ENCODE results near the gene CRACDL.
"Not testable (repeated sequence)": the region's sequence is repeated elsewhere in the genome, so short reads cannot be mapped to it uniquely, and the experiment has no call there.

Gene CRACDL

DNA sequence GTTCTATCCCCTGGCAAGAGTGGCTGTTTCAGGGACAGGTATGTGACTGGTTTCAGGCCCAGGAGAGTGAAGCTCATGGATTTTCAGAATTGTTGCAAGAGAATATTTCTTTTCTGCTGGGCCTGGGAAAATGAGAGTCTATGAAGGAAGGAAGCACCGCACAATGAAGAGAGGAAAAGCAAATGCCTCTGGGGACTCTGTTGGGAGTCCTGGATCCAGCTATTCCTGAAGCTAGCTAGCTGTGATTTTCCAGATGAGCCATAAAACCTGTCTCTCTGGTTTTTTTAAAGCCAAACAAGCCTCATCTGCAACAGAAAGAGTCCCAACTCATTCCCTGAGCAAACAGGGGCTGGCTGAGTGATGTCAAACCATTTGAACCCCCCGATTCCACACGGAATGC lies 53.7 kb downstream of the CRACDL start:
- no peak for DNase-seq

DNA sequence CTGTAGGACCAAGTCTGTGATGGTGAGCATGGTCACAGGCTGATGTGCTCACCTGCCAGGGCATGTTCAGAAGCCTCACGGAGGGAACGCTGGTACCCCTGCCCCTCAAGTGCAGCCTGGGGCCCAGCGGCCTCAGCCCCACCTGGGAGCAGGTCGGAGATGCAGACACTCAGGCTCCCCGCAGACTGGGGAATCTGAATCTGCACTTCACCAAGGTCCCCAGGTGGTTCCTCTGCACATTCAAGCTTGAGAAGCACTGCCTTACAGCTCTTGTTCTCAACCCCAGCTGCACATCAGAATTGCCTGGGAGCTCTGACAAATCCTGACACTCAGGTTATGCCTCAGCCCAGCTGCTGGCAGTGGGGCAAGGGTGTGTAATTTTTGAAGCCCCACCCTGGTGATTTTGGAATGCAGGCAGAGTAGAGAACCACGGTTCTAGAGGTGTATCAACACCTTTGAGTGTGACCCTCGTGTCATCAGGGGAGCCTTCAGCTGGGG lies 54.8 kb downstream of the CRACDL start:
- no peak for DNase-seq

DNA sequence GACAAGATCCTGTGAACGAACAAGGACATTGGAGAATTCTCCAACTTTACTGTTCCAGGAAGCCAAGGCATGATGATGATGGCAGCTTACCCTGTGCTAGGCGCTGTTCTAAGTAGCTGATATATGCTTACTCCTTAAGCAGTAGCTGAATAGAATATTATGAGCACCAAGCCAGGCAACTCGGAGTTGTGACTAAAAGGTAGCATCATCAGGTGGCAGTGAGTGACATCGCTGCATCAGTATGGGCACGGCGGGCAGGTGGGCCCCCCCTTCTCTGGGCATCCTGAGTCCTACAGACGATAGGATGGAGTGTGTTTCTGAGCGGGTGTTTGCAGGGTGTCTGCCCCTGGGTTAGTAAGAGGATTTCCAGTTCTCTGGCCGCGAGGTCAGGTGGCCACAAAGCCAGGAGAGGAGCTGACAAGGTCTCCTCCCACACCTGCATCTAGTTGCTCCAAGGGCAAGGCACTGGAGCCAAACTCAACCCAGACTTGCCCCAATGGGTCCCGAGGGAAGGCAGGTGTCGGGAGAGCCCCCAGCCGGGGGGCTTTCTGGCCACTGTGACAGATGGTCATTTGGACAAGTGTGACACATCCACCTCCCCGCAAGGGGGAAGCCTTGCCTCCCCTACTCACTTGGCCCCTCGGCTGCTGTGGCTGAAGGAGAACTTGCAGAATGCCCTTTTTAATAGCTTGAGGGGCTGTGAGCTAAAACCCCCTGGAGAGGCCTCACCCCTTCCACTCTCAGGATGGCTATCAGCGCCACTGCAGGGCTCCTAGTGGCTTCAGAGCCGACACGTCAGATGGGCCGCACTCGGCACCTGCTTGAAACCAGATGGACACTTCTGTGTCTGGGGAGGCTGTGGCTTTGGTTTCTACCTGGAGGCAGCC lies 55.5 kb downstream of the CRACDL start:
- DNase-seq = no peak

DNA sequence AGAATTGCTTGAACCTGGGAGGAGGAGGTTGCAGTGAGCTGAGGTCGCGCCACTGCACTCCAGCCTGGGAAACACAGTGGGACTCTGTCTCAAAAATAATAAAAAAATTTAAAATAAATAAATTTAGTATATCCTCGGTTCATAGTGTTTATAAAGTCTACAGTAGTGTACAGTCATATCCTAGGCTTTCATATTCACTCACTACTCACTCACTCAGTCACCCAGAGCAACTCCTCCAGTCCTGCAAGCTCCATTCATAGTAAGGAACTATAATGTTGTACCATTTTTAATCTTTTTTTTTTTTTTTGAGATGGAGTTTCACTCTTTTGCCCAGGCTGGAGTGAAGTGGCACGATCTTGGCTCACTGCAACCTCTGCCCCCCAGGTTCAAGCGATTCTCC lies 58.4 kb downstream of the CRACDL start:
- DNase-seq = not testable (repeated sequence)

DNA sequence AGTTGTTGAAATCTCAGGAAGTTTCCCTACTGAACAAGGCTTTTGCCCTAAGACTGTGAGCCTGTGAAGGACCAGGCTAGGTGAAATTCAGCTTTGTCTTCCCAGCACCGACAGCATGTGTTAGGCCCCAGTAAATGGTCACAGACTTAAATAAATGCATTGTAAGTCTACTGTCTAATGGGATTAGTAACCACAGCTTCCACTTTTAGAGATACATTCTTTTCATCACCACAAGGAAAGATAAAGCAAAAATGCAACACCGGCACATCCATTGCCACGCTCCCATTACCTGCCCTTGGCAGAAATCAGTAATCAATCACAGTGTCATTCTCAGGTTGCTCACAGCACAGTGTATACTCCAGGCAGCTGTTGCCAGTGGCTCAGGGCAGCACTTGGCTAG lies 59.3 kb downstream of the CRACDL start:
- DNase-seq = no peak

DNA sequence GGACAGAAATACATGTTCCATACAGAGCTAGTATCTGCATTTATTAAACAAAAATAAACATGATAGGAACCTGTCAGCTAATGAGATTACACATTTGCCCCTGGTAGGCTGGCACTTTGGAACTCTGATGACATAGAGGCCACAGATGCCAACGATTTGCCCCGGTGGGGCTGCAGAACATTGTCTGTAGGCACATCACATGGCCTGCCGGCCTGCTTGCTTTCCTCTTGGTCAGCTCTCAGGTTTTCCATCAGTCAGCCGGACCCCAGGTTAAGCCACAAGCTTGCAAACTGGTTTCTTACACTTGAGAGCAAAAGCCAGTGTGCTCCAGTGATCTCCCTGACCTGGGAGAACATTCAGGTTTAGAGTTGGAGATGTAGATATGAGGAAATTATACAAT lies 60.3 kb downstream of the CRACDL start:
- no peak for DNase-seq

DNA sequence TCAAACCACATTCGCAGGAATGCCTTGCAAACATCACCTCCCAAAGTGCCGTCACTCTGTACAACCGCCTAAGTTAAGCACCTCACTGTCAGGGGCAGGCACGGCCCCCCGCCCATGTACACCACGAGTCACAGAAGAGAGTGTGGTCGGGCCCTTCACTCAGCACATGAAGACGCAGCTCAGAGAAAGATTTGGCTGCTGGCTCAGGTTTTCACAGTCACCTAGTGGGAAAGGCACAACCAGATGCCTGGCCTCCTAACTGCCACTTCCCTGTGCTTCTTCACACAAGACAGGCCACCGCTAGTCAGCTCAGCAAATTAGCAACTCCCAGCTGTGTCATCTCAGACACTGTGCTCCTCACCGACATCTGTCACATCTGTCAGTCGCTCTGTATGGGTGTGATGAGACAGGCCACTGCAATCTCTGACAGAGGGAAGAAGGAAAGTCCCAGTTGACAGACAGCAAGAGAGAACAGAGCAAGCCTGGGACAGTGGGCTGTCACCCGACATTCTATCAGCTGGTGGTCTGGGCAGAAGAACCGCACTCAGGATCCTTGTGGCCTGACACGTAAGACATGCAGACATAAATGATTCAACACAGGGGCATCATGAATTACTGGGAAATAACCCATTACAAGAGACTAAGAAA lies 60.8 kb downstream of the CRACDL start:
- peak; percentile 38 for DNase-seq

DNA sequence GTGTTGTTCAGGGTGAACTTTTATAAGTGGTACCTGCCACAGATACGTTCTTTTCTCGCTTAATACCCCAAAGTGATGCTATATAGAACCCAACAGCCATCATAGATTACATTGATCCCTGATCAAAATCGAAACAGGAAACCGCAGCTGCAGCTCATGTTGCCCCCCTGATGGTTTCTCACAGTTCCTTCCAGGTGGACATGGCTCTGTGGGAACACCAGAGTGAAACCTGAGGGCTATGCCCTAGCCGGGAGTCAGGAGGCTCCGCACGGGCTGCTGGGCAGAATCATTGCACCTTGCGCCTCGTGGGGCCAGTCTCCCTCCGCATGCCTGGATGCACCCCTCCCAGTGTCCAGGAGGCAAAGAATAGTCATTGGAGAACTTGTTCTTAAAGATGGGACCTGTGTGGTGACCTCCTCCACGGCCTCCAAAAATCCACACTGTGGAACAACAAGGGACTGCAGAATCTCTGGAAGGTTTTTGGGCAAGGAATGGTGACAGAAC lies 61.8 kb downstream of the CRACDL start:
- no peak for DNase-seq

DNA sequence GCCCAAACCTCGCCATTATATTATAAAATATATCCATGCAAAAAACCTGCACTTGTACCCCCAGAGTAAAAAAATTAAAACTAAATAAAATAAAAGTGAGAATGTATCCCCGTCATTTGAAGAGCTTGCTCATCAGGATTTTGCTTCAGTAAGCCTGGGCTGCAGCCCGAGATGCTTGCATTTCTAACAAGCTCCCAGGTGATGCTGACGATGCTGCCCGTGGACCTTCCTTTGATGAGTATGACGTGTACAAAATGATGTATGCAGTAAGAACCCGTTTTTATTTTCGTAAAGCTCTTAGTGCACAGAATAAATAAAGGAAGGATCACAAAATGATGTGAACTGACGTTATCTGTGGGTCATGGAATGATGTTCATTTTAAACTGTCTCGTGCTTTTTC lies 63.5 kb downstream of the CRACDL start:
- no peak for DNase-seq

DNA sequence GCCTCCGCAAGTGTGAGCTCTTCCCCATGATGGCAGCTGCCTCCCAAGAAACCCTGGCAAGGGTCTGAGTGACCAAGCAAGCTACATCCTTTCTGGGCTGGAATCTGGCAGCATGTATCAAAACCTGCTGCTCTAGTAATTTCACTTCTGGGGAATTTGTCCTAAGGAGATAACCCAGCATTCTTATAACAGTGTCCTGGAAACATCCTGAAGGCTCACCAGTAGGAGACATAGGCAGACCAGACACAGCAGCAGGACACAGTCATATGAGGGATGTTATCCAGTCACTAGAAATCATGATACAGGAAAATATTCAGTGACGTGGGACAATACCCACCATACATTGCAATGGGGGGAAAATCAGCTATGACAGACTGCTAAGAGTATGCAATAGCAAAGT lies 64.5 kb downstream of the CRACDL start:
- DNase-seq = no peak

DNA sequence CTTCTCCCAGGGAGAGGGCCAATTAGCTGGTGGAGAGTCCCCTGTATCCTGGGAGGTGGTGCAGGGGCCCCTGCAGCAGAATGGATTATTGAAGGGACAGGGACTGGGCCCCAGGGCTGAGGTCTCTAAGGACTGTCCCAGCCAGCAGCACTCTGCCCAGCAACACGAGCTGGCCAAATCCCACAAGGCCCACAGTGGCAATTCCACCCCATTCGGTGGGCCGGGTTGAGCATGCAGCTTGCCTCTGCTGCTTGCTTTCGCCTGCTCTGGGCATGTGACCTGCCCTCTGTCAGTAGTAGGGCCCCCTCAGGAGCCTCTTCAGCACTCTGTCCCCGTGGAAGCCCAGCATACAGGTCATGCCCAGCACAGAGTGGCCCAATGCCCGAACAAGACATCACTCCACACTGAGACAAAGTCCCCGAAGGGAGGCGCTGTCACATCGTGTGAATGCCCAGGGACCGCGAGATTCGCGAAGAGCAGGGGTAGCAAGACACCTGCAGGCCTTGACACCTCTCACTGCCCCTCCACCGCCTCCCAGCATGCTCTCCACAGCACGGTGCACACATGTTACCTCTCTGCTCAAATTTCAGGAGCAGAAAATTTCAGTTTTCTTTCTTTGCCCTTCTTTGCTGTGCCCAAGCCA lies 65.4 kb downstream of the CRACDL start:
- DNase-seq = peak; percentile 96

DNA sequence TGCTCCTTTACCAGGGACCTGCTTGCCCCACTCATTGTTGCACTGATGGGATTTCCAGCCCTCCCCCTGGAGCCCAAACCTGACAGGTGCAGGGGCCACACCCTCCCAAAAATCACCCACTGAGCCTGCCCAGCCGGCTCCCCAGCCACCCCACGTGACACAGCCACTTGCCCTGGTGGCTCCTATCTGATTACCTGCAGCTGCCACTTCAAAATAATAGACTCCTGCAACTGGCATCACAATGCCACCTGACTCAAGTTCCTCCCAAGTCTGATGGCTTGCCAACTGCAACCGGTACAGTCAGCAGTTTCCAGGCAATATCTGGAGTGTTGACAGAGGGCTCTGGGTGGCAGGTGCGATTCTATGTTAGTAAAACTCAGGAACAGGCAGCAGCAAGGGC lies 66.2 kb downstream of the CRACDL start:
- DNase-seq = peak; percentile 100

DNA sequence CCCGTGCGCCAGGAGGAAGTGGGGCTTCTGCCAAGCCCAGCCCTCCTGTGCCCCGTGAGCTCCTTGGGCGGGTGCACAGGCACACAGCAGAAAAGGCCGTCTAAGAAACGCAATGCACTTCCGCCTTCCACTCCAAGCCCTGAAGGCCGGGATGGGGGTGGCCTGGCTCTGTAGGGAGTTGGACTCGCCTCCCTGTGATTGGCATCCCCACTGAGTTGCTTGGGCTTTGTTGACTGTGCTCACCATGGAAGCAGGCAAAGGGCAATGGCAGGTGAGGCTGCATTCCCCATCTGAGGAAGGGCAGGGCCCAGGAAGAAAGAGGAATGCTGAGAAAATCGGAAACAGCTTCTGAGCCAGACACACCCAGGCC lies 66.8 kb downstream of the CRACDL start:
- peak; percentile 100 for DNase-seq

DNA sequence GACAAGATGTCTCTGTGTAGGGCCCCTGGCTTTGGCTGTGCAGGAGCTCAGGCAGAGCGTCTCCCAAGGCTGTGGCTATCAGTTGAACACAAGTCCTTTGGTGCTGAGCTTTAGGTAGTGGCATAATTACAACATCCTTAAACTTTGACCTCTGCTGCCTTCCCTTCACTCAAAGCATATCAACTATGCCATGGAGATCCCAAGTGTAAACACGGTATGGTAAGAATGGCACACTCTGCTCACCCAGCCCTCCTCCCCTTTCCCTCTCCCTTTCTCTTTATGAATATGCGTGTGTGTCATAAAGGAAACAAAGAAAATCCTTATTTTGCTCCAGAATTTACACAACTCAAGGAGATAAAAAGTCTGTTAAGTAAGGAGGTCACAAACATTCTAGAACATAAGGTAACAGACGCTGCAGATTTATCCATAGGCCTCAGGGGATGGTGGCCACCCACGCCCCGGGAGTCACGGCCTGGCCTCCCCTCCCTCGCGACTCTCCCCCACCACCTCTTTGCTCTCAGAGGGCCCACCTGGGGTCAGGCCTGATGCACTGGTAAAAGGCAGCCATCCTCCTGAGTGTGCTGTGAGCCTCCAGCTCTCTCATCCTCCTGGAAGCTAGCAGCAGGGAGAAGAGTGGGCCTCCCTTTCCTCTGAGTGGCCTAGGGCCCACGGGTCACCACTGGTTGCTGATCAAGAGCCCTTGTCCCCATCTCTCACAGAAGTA lies 67.3 kb downstream of the CRACDL start:
- peak; percentile 92 for DNase-seq

DNA sequence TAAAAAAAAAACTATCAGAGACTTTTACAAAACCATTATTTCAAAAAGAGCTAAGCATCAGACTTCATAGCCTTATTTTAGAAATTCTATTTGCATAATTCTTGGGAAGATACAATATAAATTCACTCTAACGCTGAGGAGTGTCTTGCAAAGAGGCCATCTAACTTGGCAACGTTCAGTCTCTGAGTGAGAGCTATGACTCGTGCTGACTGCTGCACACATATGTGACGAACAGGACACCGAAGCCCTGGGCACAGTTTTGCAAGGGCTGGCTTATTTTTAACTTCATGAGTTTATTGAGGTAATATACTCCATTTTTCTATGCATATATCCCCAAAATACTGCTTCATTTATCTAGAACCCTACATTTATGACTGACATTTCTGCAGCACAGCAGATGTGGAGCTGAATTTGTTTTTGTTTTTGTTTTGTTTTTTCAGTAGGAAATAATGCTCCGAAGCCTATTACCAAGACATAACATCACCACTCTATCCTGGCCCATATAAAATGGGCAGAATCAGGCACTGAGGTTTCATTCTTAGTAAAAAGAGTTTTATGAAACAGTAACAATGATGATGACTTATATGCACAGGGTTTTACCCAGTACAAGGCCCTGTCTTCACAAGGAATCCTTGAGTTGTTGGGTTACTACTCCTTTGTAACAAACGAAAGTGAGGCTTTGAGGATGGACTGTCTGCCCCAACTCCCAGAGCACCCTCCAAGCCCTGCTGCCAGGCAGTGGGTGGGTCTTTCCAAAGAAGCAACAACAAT lies 68.3 kb downstream of the CRACDL start:
- peak; percentile 70 for DNase-seq

DNA sequence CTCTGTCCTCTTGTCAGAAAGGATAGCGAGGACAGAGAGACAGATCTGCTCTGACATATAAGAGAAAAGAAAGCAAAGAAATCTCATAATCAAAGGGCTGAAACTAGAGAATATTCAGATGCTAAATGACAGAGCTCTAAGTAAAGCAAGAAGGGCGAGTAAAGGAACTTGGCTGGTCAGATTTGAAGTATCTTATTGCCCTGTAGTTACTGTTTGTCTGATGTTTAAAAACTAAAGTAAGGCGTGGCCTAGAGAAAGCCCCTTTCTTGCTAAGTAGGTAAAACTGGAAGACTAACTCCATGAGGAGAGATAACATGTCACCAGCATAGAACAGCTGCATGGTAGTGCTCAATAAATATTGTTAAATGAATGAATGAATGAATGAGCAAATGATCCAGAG lies 70.0 kb downstream of the CRACDL start:
- DNase-seq = no peak

DNA sequence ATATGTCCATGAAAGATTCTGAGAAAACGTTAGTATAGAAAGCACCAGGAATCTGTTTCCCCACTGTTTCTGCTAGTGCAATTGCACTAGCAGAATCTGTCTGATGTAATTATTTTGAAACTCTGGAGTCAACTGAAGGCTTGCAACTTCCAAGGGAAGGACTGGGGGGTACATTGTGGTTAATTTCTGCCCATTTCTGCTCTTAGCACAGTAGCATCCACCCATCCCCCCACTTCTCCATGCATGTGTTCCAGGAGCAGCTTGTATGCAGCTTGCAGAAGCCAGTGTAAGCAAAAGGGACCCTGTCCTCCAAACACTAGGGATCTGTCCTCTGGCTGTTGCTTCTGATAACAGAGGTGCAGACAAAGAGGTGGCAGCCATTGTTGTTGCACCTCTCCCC lies 74.4 kb downstream of the CRACDL start:
- no peak for DNase-seq

DNA sequence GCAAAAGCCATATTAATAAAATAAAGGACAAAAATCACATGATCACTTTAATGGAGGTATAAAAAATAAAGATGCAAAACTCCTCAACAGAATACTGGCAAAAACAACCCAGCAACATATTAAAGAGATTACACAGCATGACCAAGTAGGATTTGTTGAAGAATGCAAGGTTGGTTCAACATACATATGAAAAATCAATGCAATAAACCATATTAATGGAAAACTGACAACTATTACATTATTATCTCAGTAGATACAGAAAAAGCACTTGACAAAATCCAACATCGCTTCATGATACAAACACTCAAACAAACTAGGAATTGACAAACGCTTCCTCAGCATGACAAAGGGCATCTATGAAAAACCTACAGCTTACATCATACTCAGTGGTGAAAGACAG lies 76.7 kb downstream of the CRACDL start:
- DNase-seq = peak; percentile 32

DNA sequence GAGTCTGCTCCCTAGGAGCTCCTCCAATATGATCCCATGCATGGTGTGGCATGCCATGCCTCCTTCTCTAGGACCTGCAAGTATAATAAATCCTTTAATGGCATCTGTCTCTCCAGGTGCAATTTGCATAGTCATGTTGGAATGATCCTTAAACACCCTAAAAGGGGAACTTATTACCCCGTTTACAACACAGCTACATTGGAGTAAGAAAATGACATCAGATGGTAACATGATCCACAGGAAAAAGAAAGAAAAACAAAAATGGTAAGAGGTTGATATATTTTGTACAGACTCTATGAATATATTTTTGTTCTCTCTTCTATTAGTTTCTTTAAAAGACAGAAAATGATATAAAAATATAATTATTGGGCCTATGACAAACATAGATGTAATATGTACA lies 79.0 kb downstream of the CRACDL start:
- peak; percentile 36 for DNase-seq

DNA sequence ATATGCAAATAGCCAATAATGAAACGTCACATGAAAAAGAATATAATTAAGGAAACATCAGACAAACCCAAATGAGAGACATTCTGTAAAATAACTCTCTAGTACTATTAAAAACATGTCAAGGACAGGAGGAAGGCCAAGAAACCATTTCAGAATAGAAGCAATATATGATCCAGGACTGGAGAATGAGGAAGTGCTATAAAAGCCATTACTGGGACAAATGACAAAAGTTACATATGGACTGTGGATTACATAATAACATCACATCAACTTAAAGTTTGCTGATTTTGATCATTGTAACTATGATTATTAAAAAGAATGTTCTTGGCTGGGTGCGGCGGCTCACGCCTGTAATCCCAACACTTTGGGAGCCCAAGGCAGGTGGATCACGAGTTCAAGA lies 81.3 kb downstream of the CRACDL start:
- DNase-seq = no peak

DNA sequence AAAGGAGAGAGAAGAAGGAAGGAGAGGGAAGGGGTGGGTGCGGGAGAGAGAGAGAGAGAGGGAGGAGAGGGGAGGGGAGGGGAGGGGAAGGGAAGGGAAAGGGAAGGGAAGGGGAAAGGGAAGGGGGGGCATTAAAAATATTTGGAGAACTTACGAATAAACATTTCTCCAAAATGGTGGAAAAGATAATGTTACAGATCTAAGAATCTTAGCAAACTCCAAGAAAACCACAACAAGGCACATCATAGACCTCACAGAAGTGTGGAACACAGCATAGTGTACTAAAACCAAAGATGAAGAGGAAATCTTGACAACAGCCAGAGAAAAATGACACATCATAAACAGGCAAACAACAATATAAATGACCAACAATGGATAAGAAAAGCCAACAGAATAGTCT lies 83.1 kb downstream of the CRACDL start:
- DNase-seq = no peak

DNA sequence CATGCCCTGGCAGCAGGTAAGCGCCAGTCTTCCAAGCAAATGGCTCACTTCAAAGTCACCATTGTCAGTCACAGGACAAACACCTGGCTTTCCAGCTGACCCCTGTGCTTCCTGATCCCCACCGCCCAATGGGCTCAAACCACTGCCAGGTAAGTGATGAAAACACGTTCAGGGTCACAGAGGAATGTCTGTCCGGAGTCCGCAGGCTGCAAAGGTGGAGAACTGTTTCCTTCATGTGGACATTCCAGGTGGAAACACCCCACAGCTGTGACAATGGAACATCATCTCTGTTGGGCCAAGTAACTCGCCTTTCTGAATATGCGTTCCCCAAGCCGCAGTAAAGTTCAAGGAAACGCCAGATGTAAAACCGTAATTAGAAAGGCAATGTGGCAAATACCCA lies 86.0 kb downstream of the CRACDL start:
- DNase-seq = no peak

Measured in DMS53 (cell line).